Chondrocyte (in vitro differentiated cells): Measurements from ENCODE around the gene DAD1. TPM values are rescaled to one million over a fixed set of nuclear protein-coding genes. Genes with fewer than 3 reads are reported as not detected.
"Not testable (repeated sequence)": the region's sequence is repeated elsewhere in the genome, so short reads cannot be mapped to it uniquely, and the experiment has no call there.

Experiments used
- DNase-seq: peaks from one replicate; pipeline ENCODE4 v3.0.0; 2021; ENCODE audit warnings: mixed read lengths, low spot score
- H3K27ac Mint-ChIP-seq: one replicate; pipeline ENCODE4 v1.8.0; 2021; ENCODE audit warnings: mild to moderate bottlenecking, moderate library complexity, mixed read lengths; ENCODE audit not compliant: unreplicated experiment
- H3K27me3 Mint-ChIP-seq: 2 replicates; pipeline ENCODE4 v1.8.0; 2021; ENCODE audit warnings: low read depth, mixed read lengths
- H3K36me3 Mint-ChIP-seq: 2 replicates; pipeline ENCODE4 v1.8.0; 2021; ENCODE audit warnings: low read depth, mixed read lengths
- H3K4me1 Mint-ChIP-seq: 2 replicates; pipeline ENCODE4 v1.8.0; 2021; ENCODE audit warnings: low read depth, mild to moderate bottlenecking, mixed read lengths
- H3K4me3 Mint-ChIP-seq: one replicate; pipeline ENCODE4 v1.8.0; 2021; ENCODE audit warnings: mild to moderate bottlenecking, moderate library complexity, mixed read lengths; ENCODE audit not compliant: unreplicated experiment
- H3K9me3 Mint-ChIP-seq: 2 replicates; pipeline ENCODE4 v1.8.0; 2021; ENCODE audit warnings: low read depth, mixed read lengths
- total RNA-seq: library from RNA; stranded (reverse); gene quantifications from 3 replicates; pipeline ENCODE4 v1.2.1, GENCODE V29; 2021
- TF ChIP-seq, protein P1 (sequence below): fragments of 200-600 bp; sonication (generic); IDR thresholded peaks from 2 replicates; pipeline ENCODE4 v1.5.0; 2021; ENCODE audit warnings: antibody characterized with exemption, mild to moderate bottlenecking, moderate library complexity

The DAD1 gene
- total RNA-seq, 1 donor from 2014 or later = 248 TPM

DNA sequence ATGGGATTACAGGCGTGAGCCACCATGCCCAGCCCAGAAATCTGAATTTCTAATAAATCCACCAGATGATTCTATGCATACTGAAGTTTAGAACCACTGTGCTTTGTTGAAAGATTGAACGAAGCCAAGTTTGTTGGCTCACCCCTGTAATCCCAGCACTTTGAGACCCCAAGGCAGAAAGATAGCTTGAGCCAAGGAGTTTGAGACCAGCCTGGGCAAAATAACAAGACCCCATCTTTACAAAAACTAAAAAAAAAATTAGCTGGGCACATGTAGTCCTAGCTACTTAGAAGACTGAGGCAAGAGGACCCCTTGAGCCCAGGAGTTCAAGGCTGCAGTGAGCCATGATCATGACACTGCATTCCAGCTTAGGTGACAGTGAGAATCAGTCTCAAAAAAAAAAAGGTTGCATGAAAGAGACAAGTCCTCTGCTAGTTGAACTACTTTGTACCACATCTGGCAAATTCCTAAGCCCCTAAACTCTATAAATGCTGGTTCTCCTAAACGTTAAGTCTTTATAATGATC, 7.4 kb upstream of the DAD1 start:
- no peak for DNase-seq
- TF ChIP-seq, protein P1, sequence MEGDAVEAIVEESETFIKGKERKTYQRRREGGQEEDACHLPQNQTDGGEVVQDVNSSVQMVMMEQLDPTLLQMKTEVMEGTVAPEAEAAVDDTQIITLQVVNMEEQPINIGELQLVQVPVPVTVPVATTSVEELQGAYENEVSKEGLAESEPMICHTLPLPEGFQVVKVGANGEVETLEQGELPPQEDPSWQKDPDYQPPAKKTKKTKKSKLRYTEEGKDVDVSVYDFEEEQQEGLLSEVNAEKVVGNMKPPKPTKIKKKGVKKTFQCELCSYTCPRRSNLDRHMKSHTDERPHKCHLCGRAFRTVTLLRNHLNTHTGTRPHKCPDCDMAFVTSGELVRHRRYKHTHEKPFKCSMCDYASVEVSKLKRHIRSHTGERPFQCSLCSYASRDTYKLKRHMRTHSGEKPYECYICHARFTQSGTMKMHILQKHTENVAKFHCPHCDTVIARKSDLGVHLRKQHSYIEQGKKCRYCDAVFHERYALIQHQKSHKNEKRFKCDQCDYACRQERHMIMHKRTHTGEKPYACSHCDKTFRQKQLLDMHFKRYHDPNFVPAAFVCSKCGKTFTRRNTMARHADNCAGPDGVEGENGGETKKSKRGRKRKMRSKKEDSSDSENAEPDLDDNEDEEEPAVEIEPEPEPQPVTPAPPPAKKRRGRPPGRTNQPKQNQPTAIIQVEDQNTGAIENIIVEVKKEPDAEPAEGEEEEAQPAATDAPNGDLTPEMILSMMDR = no peak
- Mint-ChIP-seq H3K27me3 (peaks cover 4% of the 10 kb centered on the region), H3K27ac (no peak overlapping the region), H3K4me1 (peaks cover 33% of the 10 kb centered on the region), H3K4me3 (no peak overlapping the region), H3K36me3 (no peaks in the 10 kb centered on the region), H3K9me3 (no peaks in the 10 kb centered on the region)

DNA sequence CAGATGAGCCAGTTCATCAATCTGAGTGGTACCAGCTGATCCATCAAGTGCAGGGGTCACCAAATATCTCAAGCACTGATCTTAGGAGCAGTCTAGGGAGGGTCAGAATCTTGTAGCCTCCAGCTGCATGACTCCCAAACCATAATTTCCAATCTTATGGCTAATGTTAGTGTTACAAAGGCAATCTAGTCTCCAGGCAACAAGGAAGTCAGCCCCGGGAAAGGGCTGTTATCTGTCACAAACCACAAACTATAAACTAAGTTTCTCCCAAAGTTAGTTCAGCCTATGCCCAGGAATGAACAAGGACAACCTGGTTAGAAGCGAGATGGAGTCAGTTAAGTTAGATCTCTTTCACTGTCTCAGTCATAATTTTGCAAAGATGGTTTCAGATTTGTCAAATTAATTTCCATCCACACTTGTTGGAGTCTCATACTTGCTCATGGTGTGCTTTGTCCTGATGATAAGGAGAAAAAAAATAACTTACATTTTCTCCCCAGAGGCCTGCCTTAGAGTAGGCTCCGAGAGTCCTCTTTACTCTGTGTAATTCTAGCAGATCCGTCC, 5.2 kb upstream of the DAD1 start:
- DNase-seq = no peak
- Mint-ChIP-seq H3K4me1 (peaks cover 25% of the 10 kb centered on the region), H3K27ac (no peak overlapping the region), H3K4me3 (no peak overlapping the region), H3K9me3 (no peaks in the 10 kb centered on the region), H3K36me3 (no peaks in the 10 kb centered on the region), H3K27me3 (peaks cover 4% of the 10 kb centered on the region)
- TF ChIP-seq, protein P1 = no peak

DNA sequence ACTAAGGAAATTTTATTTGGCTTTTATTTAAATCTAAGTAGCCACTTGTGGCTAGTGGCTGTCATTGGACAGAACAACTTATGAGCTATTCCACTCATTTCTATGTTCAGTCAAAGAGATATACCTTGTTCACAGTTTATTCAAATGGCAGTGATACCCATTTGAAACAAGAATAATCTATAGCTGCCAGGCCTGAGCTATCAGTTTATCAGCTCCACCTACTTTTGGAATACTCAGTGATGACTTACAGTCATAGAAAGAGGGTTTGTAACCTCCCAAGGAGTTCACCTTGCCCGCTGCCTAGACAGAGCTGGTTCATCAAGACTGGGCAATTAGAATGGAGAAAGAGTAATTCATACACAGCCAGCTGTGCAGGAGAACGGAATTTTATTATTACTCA, 4.6 kb upstream of the DAD1 start:
- Mint-ChIP-seq H3K4me3 (no peak overlapping the region), H3K27me3 (peaks cover 4% of the 10 kb centered on the region), H3K27ac (no peak overlapping the region), H3K36me3 (no peaks in the 10 kb centered on the region), H3K4me1 (peaks cover 19% of the 10 kb centered on the region), H3K9me3 (no peaks in the 10 kb centered on the region)
- no peak for DNase-seq
- TF ChIP-seq, protein P1 = no peak

DNA sequence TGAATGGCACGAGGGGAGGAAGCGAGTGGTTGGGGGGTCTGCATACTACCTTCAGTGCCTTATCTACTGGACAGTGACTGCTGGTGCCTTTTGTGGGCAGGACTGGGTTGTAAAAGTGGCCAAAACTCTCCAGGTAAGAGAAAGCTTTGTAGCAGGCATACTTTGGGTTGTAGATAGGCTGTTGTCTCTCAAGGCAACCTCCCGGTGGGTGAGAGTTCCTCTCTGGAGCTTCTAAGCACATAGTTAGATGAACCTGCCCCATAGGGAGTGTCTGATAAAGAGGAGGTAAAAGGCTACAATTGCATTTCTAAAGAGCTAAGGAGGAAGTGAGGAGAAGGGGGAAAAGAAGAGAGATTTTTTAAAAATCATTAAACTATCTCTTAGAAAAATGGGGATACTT, 4.2 kb upstream of the DAD1 start:
- Mint-ChIP-seq H3K27ac (no peak overlapping the region), H3K4me3 (no peak overlapping the region), H3K4me1 (peaks cover 17% of the 10 kb centered on the region), H3K9me3 (no peaks in the 10 kb centered on the region), H3K27me3 (peaks cover 4% of the 10 kb centered on the region), H3K36me3 (no peaks in the 10 kb centered on the region)
- no peak for DNase-seq
- TF ChIP-seq, protein P1 = no peak

DNA sequence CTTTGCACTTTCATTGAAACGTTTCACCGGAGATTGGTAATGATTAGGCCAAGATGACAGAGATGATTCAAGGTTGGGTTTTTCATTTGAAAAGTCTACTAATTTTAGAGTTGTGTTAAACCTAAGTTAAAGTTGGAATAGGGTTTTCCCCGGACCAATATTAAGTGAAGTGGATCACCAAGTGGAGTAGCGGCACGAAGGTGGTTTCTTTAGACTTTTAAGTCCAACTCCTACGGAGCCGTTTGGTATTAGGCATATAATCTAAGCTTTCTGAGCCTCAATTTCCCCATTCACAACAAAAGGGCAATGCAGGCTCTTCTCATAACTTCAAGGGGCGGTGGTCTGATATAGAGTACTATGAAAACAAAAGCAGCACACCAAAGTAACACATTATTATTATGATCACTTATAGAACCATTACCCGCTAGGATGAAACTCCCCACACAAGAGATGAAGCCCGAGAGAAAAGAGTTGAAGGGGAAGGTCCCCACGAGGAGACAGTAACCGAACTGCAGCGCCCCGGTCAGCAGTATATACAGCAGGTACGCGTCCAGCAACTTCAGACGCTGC, 413 bp downstream of the DAD1 start:
- peak overlapping the region; percentile 81 for H3K4me3 Mint-ChIP-seq
- DNase-seq = no peak
- H3K9me3 Mint-ChIP-seq = no peaks in the 10 kb centered on the region
- TF ChIP-seq, protein P1 = no peak
- H3K27ac Mint-ChIP-seq = peak overlapping the region; percentile 98
- peaks cover 54% of the 10 kb centered on the region for H3K4me1 Mint-ChIP-seq
- peaks cover 2% of the 10 kb centered on the region for H3K27me3 Mint-ChIP-seq
- H3K36me3 Mint-ChIP-seq = peaks cover 5% of the 10 kb centered on the region

DNA sequence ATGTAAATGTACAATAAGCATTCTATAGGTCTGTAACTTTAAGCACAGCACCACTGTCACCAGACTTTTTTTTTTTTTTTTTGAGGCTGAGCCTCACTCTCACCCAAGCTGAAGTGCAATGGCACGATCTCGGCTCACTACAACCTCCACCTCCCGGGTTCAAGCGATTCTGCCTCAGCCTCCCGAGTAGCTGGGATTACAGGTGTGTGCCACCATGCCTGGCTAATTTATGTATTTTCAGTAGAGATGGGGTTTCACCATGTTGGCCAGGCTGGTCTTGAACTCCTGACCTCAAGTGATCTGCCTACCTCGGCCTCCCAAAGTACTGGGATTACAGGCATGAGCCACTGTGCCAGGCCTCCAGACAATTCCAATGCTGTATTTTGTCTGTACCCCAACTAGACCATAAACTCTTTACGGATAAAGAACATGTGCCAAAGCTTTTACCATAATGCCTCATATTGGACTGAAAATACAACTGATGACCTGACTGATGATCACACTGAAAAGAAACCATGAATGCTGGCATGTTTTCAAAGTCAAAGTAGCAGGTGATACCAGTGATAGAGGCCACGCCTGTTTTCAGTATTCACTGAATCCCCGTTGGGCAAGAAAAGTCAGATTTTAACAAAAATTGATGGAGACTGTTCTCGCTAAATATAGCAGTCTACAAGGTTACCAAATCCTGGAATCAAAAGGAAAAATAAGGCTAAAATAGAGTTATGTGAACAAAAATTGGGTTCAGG, 1.2 kb downstream of the DAD1 start:
- H3K36me3 Mint-ChIP-seq, H3K27me3 Mint-ChIP-seq, DNase-seq, H3K9me3 Mint-ChIP-seq: not testable (repeated sequence)
- peak overlapping the region; percentile 81 for H3K4me3 Mint-ChIP-seq
- peak overlapping the region; percentile 98 for H3K27ac Mint-ChIP-seq
- H3K4me1 Mint-ChIP-seq = peaks cover 61% of the 10 kb centered on the region
